Measurements from ENCODE around the gene RASL11B.

The RASL11B gene

GRCh38 chr4:52877036-52877435 lies 14.9 kb downstream of the RASL11B start:
- no peak for DNase-seq

GRCh38 chr4:52877694-52878093 lies 15.6 kb downstream of the RASL11B start:
- DNase-seq, result no peak

GRCh38 chr4:52879471-52879870 lies 17.4 kb downstream of the RASL11B start:
- DNase-seq, result no peak

- no peak for DNase-seq
Observed at GRCh38 chr4:52880994-52881393, 18.9 kb downstream of the RASL11B start.

- DNase-seq, result no peak
Observed at GRCh38 chr4:52883183-52883621, 21.1 kb downstream of the RASL11B start.

- peak; percentile 13 to 44 (median 18) for DNase-seq
Observed at GRCh38 chr4:52883707-52884669, 21.9 kb downstream of the RASL11B start.

GRCh38 chr4:52884994-52885393 lies 22.9 kb downstream of the RASL11B start:
- no peak for DNase-seq

- no peak for DNase-seq
Observed at GRCh38 chr4:52889354-52889753, 27.2 kb downstream of the RASL11B start.

GRCh38 chr4:52889778-52890520 lies 27.8 kb downstream of the RASL11B start:
- no peak for DNase-seq

- DNase-seq, result no peak
Observed at GRCh38 chr4:52890521-52890791, 28.3 kb downstream of the RASL11B start.

GRCh38 chr4:52891743-52892142 lies 29.6 kb downstream of the RASL11B start:
- DNase-seq, result no peak

- DNase-seq, result no peak
Observed at GRCh38 chr4:52892880-52893279, 30.8 kb downstream of the RASL11B start.

- no peak for DNase-seq
Observed at GRCh38 chr4:52894443-52894842, 32.3 kb downstream of the RASL11B start.

GRCh38 chr4:52903273-52903672 lies 41.2 kb downstream of the RASL11B start:
- DNase-seq, result no peak

GRCh38 chr4:52904421-52904820 lies 42.3 kb downstream of the RASL11B start:
- DNase-seq, result no peak

GRCh38 chr4:52907510-52907909 lies 45.4 kb downstream of the RASL11B start:
- no peak for DNase-seq

GRCh38 chr4:52910115-52910514 lies 48.0 kb downstream of the RASL11B start:
- DNase-seq, result no peak

GRCh38 chr4:52911684-52912294 lies 49.7 kb downstream of the RASL11B start:
- DNase-seq, result peak; percentile 63 to 88 (median 76)

- DNase-seq, result no peak
Observed at GRCh38 chr4:52912608-52913007, 50.5 kb downstream of the RASL11B start.

GRCh38 chr4:52914051-52914605 lies 52.0 kb downstream of the RASL11B start:
- no peak for DNase-seq

- no peak for DNase-seq
Observed at GRCh38 chr4:52915191-52915590, 53.1 kb downstream of the RASL11B start.

GRCh38 chr4:52915730-52916300 lies 53.7 kb downstream of the RASL11B start:
- DNase-seq, result no peak

Data from suppressor macrophage treated with lipopolysaccharide for 1 hour (primary cell).